H1 (cell line): ENCODE results near the gene SH3BP5. TPM values are rescaled to one million over a fixed set of nuclear protein-coding genes. Genes with fewer than 3 reads are reported as not detected.
"Not testable (repeated sequence)": the region's sequence is repeated elsewhere in the genome, so short reads cannot be mapped to it uniquely, and the experiment has no call there.

Source experiments
- CTCF ChIA-PET: fragments of 300-600 bp; sonication (Branson Sonifier 250); formaldehyde crosslinking; loops from one replicate; lab custom pipeline; 2021; ENCODE audit not compliant: partially characterized antibody; lab: Charles Lee
- POLR2A ChIA-PET: fragments of 300-600 bp; sonication (Branson Sonifier 250); formaldehyde crosslinking; loops from one replicate; lab custom pipeline; 2021; ENCODE audit warnings: inconsistent platforms; ENCODE audit not compliant: partially characterized antibody; lab: Charles Lee
- DNase-seq, 2 experiments: peaks; one replicate each; pipeline versions ENCODE4 v3.0.0 to v3.0.0-alpha.2; 2010 to 2022; ENCODE audit warnings: low spot score in 2 of 2, low read depth in 1 of 2, mixed read lengths in 1 of 2
- FAIRE-seq: peaks from 2 replicates; lab custom pipeline; 2011; peaks lifted over from hg19 to GRCh38; lab: Jason Lieb, UNC
- H2AFZ ChIP-seq: 2 replicates; pipeline ENCODE4 v1.8.1; 2012; ENCODE audit warnings: low read length, inconsistent platforms
- H2AK5ac ChIP-seq: 2 replicates; pipeline ENCODE4 v1.6.1; 2013; ENCODE audit warnings: low read depth, low read length
- H2BK120ac ChIP-seq: replicated peaks from 2 replicates; pipeline ENCODE3; 2013; ENCODE audit warnings: low read depth, low read length, inconsistent platforms
- H2BK12ac ChIP-seq: 2 replicates; pipeline ENCODE4 v1.6.1; 2013; ENCODE audit warnings: low read depth, low read length
- H2BK15ac ChIP-seq: 2 replicates; pipeline ENCODE4 v1.6.1; 2013; ENCODE audit warnings: low read length
- H2BK20ac ChIP-seq: 2 replicates; pipeline ENCODE4 v1.6.1; 2013; ENCODE audit warnings: low read length
- H2BK5ac ChIP-seq: 2 replicates; pipeline ENCODE4 v1.6.1; 2013; ENCODE audit warnings: low read depth, low read length
- H3K14ac ChIP-seq: 2 replicates; pipeline ENCODE4 v1.6.1; 2013; ENCODE audit warnings: inconsistent platforms; ENCODE audit not compliant: insufficient read length
- H3K18ac ChIP-seq: 2 replicates; pipeline ENCODE4 v1.6.1; 2013; ENCODE audit warnings: low read length; ENCODE audit errors: extremely low read depth
- H3K23ac ChIP-seq: 2 replicates; pipeline ENCODE4 v1.6.1; 2013; ENCODE audit warnings: inconsistent platforms; ENCODE audit not compliant: insufficient read length
- H3K23me2 ChIP-seq: 2 replicates; pipeline ENCODE4 v1.6.1; 2013; ENCODE audit warnings: low read depth, low read length
- H3K27ac ChIP-seq: 2 replicates; pipeline ENCODE4 v1.6.1; 2011; ENCODE audit warnings: low read depth, low read length, inconsistent platforms
- H3K27me3 ChIP-seq, 4 experiments: replicated peaks in 1 of 4; 1 replicate in 1 of 4; 2 replicates in 3 of 4; pipeline versions ENCODE4 v1.6.1 to v1.8.1; 2011 to 2013; ENCODE audit warnings: low read length in 3 of 4, mild to moderate bottlenecking in 3 of 4, inconsistent platforms in 2 of 4, mixed read lengths in 2 of 4, moderate library complexity in 1 of 4; ENCODE audit not compliant: control insufficient read depth in 3 of 4, insufficient read depth in 3 of 4; ENCODE audit errors: extremely low read depth in 1 of 4
- H3K36me3 ChIP-seq, 4 experiments: 2 replicates each; pipeline versions ENCODE4 v1.6.1 to v1.8.1; 2011 to 2013; ENCODE audit warnings: mild to moderate bottlenecking in 4 of 4, low read length in 3 of 4, moderate library complexity in 2 of 4, control low read depth in 1 of 4, inconsistent platforms in 1 of 4; ENCODE audit not compliant: insufficient read depth in 4 of 4, control insufficient read depth in 2 of 4
- H3K4ac ChIP-seq: replicated peaks from 2 replicates; pipeline ENCODE3; 2013; ENCODE audit warnings: low read length, low read depth, mixed read lengths, inconsistent platforms; ENCODE audit not compliant: insufficient read length
- H3K4me1 ChIP-seq, 4 experiments: replicated peaks in 1 of 4; 1 replicate in 1 of 4; 2 replicates in 3 of 4; pipeline versions ENCODE4 v1.6.1 to v1.8.1; 2011 to 2013; ENCODE audit warnings: low read length in 3 of 4, inconsistent platforms in 2 of 4, mixed read lengths in 1 of 4; ENCODE audit not compliant: insufficient read depth in 4 of 4, control insufficient read depth in 3 of 4
- H3K4me2 ChIP-seq, 2 experiments: 2 replicates each; pipeline versions ENCODE4 v1.6.1 to v1.8.1; 2011 to 2013; ENCODE audit warnings: low read depth in 2 of 2, low read length in 2 of 2, control low read depth in 1 of 2, inconsistent platforms in 1 of 2, mild to moderate bottlenecking in 1 of 2; ENCODE audit not compliant: insufficient read depth in 1 of 2
- H3K4me3 ChIP-seq, 4 experiments: fragments of 200-600, 300-600 bp in 1 of 4; sonication (generic), shearing (Covaris generic), sonication (Bioruptor Twin) in 1 of 4; 2 replicates each; pipeline versions ENCODE4 v1.5.1 to v1.8.1; 2011 to 2016; ENCODE audit warnings: low read length in 4 of 4, low read depth in 3 of 4, control low read depth in 2 of 4, inconsistent platforms in 2 of 4, mild to moderate bottlenecking in 2 of 4, mixed read lengths in 1 of 4, moderate library complexity in 1 of 4; ENCODE audit not compliant: insufficient read depth in 2 of 4; ENCODE audit errors: extremely low read depth in 1 of 4
- H3K56ac ChIP-seq: replicated peaks from 2 replicates; pipeline ENCODE3; 2013; ENCODE audit warnings: low read depth, mild to moderate bottlenecking, mixed read lengths, low read length, inconsistent platforms; ENCODE audit not compliant: insufficient read length
- H3K79me1 ChIP-seq: 2 replicates; pipeline ENCODE4 v1.6.1; 2013; ENCODE audit warnings: low read depth, low read length, control low read depth
- H3K79me2 ChIP-seq, 2 experiments: 2 replicates each; pipeline versions ENCODE4 v1.6.1 to v1.8.1; 2012 to 2013; ENCODE audit warnings: low read length in 2 of 2, mild to moderate bottlenecking in 2 of 2, inconsistent platforms in 1 of 2; ENCODE audit not compliant: insufficient read depth in 2 of 2, control insufficient read depth in 1 of 2
- H3K9ac ChIP-seq, 4 experiments: replicated peaks in 1 of 4; 1 replicate in 1 of 4; 2 replicates in 3 of 4; pipeline versions ENCODE4 v1.6.1 to v1.8.1; 2011 to 2013; ENCODE audit warnings: low read depth in 3 of 4, low read length in 3 of 4, control low read depth in 2 of 4, mild to moderate bottlenecking in 2 of 4, moderate library complexity in 2 of 4, inconsistent platforms in 1 of 4; ENCODE audit errors: extremely low read depth in 1 of 4
- H3K9me3 ChIP-seq, 2 experiments: 2 replicates each; pipeline versions ENCODE4 v1.6.1 to v1.8.1; 2012 to 2013; ENCODE audit warnings: mild to moderate bottlenecking in 2 of 2, moderate library complexity in 2 of 2, control low read depth in 1 of 2, inconsistent platforms in 1 of 2, low read depth in 1 of 2, low read length in 1 of 2, mixed read lengths in 1 of 2; ENCODE audit not compliant: insufficient read depth in 2 of 2
- H4K20me1 ChIP-seq, 2 experiments: replicated peaks in 1 of 2; 2 replicates each; pipeline versions ENCODE3 to v1.8.1; 2011 to 2013; ENCODE audit warnings: inconsistent platforms in 2 of 2, low read length in 2 of 2, mild to moderate bottlenecking in 1 of 2; ENCODE audit not compliant: insufficient read depth in 2 of 2, control insufficient read depth in 1 of 2
- H4K5ac ChIP-seq: 2 replicates; pipeline ENCODE4 v1.6.1; 2013; ENCODE audit warnings: low read length, low read depth, mixed read lengths, inconsistent platforms; ENCODE audit not compliant: insufficient read length
- H4K8ac ChIP-seq: 2 replicates; pipeline ENCODE4 v1.8.0; 2013; ENCODE audit warnings: mild to moderate bottlenecking, moderate library complexity, low read length, inconsistent platforms; ENCODE audit not compliant: insufficient read depth; ENCODE audit errors: extremely low read depth
- H4K91ac ChIP-seq: replicated peaks from 2 replicates; pipeline ENCODE3; 2013; ENCODE audit warnings: low read length, mixed read lengths, inconsistent platforms; ENCODE audit not compliant: insufficient read length
- WGBS, 2 experiments: shearing (Covaris generic) in 1 of 2; methylation state at CpG; one replicate each; pipeline versions ENCODE4 v1.1.6 to v1.1.7; 2013 to 2015; ENCODE audit warnings: low lambda C conversion rate in 2 of 2, mixed read lengths in 2 of 2, inconsistent platforms in 1 of 2, low coverage in 1 of 2, missing lambda C conversion rate in 1 of 2; ENCODE audit not compliant: insufficient replicate concordance in 2 of 2, insufficient coverage in 1 of 2, insufficient read length in 1 of 2; ENCODE audit errors: extremely low coverage in 1 of 2, missing lambda C conversion rate in 1 of 2; 5-methylcytosine and 5-hydroxymethylcytosine counted together
- polyA plus RNA-seq, 7 experiments: library from polyadenylated mRNA; depleted of rRNA in 3 of 7; stranded (reverse) in 5 of 7; unstranded in 2 of 7; fragments of >200 nt in 5 of 7; fragments of 200-250 nt in 2 of 7; gene quantifications; 1 replicate in 5 of 7; 2 replicates in 1 of 7; 4 replicates in 1 of 7; pipeline versions ENCODE4 v1.2.1 to v1.2.3, GENCODE V29; 2011 to 2013; ENCODE audit warnings: missing spikeins in 2 of 7, mixed read lengths in 2 of 7
- total RNA-seq: library from RNA; stranded (reverse); fragmentation: NEBNext Ultra II Directional; extraction: Animal tissue kit (Norgen Biotek cat#: 25700); gene quantifications from 2 replicates; pipeline ENCODE4 v1.2.1, GENCODE V29; 2021

SH3BP5 gene
- total and polyA plus RNA-seq, 2 of the 8 experiments (the other 6 are each of a cell fraction or from before 2014, with no cell fraction given), result 7.1 to 9.7 TPM

GRCh38 chr3:15364078-15364477, 31.7 kb upstream of the SH3BP5 start:
- H2BK15ac ChIP-seq, H4K5ac ChIP-seq, H3K9ac ChIP-seq, H4K8ac ChIP-seq, H2AFZ ChIP-seq, H3K18ac ChIP-seq, H3K36me3 ChIP-seq, H3K56ac ChIP-seq, H3K4me2 ChIP-seq, H3K79me2 ChIP-seq, H4K20me1 ChIP-seq, H2BK20ac ChIP-seq, H3K23ac ChIP-seq, H3K9me3 ChIP-seq, H4K91ac ChIP-seq, H3K4ac ChIP-seq, H3K4me3 ChIP-seq, H2BK12ac ChIP-seq, H3K27ac ChIP-seq, H2AK5ac ChIP-seq, H2BK120ac ChIP-seq, H3K4me1 ChIP-seq, DNase-seq, FAIRE-seq, H3K23me2 ChIP-seq, H2BK5ac ChIP-seq, H3K14ac ChIP-seq, POLR2A ChIA-PET, H3K79me1 ChIP-seq, H3K27me3 ChIP-seq: not testable (repeated sequence)
- WGBS, 2 experiments, result 74% methylated on average over 6 of the region's 6 CpGs; no CpG with 5 or more reads in 1 of the 2 experiments
- CTCF ChIA-PET, result interaction anchor here (1.0 to 1.4 kb wide), 4 partner anchors 24 to 96 kb away, joined by 3 to 4 read pairs (median 4); no protein-coding TSS in a partner anchor
